ENCODE measurements around the gene HLA-A. TPM values are rescaled to one million over a fixed set of nuclear protein-coding genes. Genes with fewer than 3 reads are reported as not detected.

HLA-A gene
- total RNA-seq, 1 experiment from 2014 or later: 2,135 TPM

DNA sequence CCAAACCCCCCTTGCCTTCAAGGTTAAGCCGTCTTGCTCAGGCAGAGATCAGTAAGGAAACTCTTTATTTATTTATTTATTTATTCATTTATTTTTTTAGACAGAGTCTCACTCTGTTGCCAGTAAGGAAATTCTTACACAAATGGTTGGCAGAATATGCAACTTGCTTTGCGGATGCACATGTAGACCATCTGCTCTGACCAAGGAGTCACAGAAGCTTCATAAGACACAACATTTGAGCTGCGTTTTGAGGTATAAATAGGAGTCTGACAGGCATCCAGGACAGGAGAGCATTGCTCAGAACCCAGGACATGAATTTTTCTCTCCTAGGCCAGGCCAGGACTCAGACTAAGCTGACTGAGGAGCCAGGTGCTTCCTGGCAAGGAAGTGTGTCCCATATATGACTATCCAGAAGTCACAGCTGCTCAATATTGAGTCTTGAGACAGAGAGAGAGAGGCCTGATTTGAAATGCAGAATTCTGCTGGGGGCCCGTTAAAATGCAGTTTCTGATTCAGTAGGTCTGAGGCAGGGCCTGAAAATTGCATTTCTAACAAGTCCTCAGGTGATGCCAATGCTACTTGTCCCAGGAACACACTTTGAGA is 43.9 kb downstream of the HLA-A start:
- no peak for DNase-seq (ENCODE audit: low read depth)

GRCh38 chr6:29989211-29989610 is 46.9 kb downstream of the HLA-A start:
- peak; percentile 65 for DNase-seq (ENCODE audit: low read depth)

GRCh38 chr6:29990931-29991330 is 48.6 kb downstream of the HLA-A start:
- DNase-seq (ENCODE audit: low read depth): no peak

DNA sequence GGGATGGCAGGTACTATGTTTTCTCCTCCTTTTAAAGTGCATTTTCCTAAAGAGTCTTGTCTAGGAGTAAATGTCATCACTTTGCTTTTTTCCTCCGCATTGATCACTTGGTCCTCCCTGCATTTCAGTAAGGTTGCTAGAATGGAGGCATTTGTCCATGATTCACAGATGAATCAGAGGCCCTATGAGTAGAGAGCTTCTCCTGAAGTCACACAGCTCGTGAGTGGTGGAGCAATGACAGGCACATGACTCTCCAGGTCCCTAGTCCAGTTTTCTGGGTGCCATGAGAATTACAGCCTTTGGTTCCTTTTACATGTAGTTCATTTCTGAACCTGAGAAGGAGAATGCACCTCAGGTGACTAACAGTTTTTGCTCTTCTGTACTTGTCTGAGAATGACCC is 50.5 kb downstream of the HLA-A start:
- DNase-seq (ENCODE audit: low read depth): peak; percentile 74

GRCh38 chr6:29994826-29995225 is 52.5 kb downstream of the HLA-A start:
- no peak for DNase-seq (ENCODE audit: low read depth)

GRCh38 chr6:29995340-29995777 is 53.0 kb downstream of the HLA-A start:
- peak; percentile 47 for DNase-seq (ENCODE audit: low read depth)

Other genes with a start within 250 kb of the HLA-A start
- 379 and 414 TPM in 2 replicates for gene HLA-F, start 219.1 kb upstream of the HLA-A start, total RNA-seq (2014; rRNA removed; shearing (Covaris generic))
- not detected in 2 replicates for gene HLA-G, start 114.7 kb upstream of the HLA-A start, total RNA-seq (2014; rRNA removed; shearing (Covaris generic))
- 34.4 and 47.3 TPM in 2 replicates for gene POLR1H, start 118.7 kb downstream of the HLA-A start, total RNA-seq (2014; rRNA removed; shearing (Covaris generic))
- 105 and 112 TPM in 2 replicates for gene PPP1R11, start 124.7 kb downstream of the HLA-A start, total RNA-seq (2014; rRNA removed; shearing (Covaris generic))
- 0.20 TPM in 1 of 2 replicates, not detected in the other for gene RNF39, start 133.2 kb downstream of the HLA-A start, total RNA-seq (2014; rRNA removed; shearing (Covaris generic))
- gene TRIM31, start 170.6 kb downstream of the HLA-A start, total RNA-seq (2014; rRNA removed; shearing (Covaris generic)): not detected in 2 replicates
- gene TRIM40, start 193.6 kb downstream of the HLA-A start, total RNA-seq (2014; rRNA removed; shearing (Covaris generic)): not detected in 2 replicates
- not detected in 2 replicates for gene TRIM10, start 218.7 kb downstream of the HLA-A start, total RNA-seq (2014; rRNA removed; shearing (Covaris generic))
- gene TRIM15, start 221.0 kb downstream of the HLA-A start, total RNA-seq (2014; rRNA removed; shearing (Covaris generic)): not detected in 2 replicates

Measured in M059J (cell line).